Measurements from ENCODE around the gene XPOT.

DNA sequence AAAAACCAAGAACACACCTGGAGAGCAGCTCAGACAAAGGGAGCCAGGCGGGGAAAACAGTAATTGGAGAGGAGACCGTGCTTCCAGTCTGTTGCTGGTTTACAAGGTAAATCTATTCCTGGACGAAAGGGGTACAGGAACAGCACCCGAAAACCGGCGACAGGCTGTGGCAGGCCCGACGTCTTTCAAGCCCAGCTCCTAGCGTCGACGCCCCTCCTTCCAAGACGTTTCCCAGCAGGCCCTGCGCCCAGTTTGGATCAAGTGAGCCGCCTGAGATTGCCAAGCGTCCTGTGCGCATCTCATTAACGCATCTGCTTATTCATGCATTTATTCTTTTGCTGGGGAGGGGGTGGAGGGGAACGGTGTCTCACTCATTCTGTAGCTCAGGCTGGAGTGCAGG lies 15.0 kb upstream of the XPOT start:
- TF ChIP-seq, protein P1, sequence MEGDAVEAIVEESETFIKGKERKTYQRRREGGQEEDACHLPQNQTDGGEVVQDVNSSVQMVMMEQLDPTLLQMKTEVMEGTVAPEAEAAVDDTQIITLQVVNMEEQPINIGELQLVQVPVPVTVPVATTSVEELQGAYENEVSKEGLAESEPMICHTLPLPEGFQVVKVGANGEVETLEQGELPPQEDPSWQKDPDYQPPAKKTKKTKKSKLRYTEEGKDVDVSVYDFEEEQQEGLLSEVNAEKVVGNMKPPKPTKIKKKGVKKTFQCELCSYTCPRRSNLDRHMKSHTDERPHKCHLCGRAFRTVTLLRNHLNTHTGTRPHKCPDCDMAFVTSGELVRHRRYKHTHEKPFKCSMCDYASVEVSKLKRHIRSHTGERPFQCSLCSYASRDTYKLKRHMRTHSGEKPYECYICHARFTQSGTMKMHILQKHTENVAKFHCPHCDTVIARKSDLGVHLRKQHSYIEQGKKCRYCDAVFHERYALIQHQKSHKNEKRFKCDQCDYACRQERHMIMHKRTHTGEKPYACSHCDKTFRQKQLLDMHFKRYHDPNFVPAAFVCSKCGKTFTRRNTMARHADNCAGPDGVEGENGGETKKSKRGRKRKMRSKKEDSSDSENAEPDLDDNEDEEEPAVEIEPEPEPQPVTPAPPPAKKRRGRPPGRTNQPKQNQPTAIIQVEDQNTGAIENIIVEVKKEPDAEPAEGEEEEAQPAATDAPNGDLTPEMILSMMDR (conservative IDR thresholded peaks at IDR 0.05; ENCODE audit: low read depth, low read length): no peak
- TF ChIP-seq EZH2 (IDR thresholded peaks at IDR 0.05; ENCODE audit: low read length, unreplicated experiment): no peak

Measured in PC-3 (cell line).